Raji (cell line): Measurements from ENCODE around the gene CTPS2.

Experiments
- POLR2A ChIP-seq: IDR thresholded peaks from 2 replicates; pipeline ENCODE4 v1.6.1; 2011; ENCODE audit warnings: low read depth, low read length, control low read depth; ENCODE audit not compliant: insufficient read depth

The CTPS2 gene

DNA sequence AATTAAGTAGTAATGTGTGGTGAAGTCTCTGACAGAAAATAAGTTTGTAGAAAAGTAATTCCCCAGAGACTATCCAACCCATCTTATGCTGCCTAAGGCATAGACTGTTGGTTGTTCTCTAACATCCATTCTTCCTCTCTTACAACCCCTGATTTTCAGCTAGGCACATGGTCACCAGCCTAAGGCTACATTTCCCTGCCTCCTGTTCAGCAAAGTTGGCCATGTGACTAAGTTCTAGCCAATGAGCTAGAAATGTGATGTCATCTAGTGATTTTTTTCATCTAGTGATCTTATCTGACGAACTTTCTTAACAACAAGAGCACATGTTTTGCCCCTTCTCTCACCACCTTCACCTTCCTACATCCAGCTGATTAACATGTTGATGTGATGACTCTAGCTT is 164.8 kb downstream of the CTPS2 start:
- TF ChIP-seq POLR2A, result no peak

DNA sequence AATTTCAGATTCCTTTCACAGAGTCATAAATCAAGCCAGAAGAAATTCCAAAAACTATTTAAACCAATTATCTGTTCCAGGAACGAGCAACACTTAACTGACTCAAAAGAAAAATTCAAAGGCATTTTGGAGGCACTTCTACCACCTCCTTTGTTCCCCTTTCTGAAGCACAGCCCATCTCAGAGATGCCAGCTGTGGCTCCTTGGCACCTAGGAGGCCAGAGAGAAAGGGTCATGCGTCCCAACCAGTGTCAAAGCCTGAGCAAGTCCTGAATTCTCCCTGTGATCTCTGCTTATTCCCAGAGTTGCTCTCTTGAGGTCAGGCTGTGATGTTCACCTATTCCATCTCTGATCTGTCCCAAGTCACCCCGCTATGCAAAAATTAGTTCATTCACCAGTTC is 167.5 kb downstream of the CTPS2 start:
- TF ChIP-seq POLR2A, result no peak
